Measurements from ENCODE around the gene HCFC2. TPM values are rescaled to one million over a fixed set of nuclear protein-coding genes. Genes with fewer than 3 reads are reported as not detected.

HCFC2 gene
- polyA plus RNA-seq, 3 donors, result 16.7 to 18.1 (median 17.6) TPM

DNA sequence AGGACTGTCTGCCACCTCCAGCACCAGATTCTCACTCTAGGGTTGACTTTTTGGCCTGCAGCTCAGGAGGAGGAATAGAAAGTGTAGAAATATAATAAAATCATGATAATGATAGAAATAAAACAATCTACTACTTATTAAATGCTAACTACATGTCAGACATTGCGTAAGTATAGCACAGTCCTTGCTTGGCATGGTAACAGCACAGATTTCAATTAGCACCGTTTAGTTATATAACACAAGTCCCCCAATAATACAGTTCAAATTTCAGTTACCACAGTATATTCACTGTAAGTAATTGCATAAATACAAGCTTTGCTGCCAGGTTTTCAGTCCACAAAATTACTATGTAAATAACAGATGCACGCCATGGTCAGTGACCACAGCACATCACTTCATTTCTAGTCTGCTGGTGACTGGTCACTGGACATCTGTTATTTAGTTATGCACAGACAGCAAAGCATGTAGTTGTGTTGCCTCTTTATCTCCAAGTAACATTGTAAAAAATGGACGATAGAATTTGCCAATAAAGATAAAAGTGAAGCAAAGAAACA, 7.8 kb upstream of the HCFC2 start:
- no peak for DNase-seq (ENCODE audit: low read depth in 3 of 3, low spot score in 2 of 3)

- DNase-seq (ENCODE audit: low read depth in 3 of 3, low spot score in 2 of 3), result no peak
Observed at GRCh38 chr12:104057771-104058197, 6.5 kb upstream of the HCFC2 start.

DNA sequence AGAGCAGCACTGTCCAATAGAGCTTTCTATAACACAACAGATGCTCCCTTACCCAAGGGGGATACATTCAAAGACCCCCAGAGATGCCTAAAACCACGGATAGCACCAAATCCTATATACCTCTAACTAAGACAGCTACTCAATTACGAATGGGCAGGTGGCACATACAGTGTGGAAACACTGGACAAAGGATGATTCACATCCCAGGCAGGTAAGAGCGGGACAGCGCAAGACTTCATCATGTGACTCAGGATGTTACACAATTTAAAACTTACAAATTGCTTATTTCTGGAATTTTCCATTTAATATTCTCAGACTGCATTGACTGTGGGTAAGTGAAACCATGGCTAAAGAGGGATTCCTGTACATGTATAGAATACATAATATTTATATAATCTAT, 5.5 kb upstream of the HCFC2 start:
- DNase-seq (ENCODE audit: low read depth in 3 of 3, low spot score in 2 of 3), result no peak

- no peak for DNase-seq (ENCODE audit: low read depth in 3 of 3, low spot score in 2 of 3)
Observed at GRCh38 chr12:104059963-104060362, 4.4 kb upstream of the HCFC2 start.

GRCh38 chr12:104060791-104061190, 3.5 kb upstream of the HCFC2 start:
- no peak for DNase-seq (ENCODE audit: low read depth in 3 of 3, low spot score in 2 of 3)

DNA sequence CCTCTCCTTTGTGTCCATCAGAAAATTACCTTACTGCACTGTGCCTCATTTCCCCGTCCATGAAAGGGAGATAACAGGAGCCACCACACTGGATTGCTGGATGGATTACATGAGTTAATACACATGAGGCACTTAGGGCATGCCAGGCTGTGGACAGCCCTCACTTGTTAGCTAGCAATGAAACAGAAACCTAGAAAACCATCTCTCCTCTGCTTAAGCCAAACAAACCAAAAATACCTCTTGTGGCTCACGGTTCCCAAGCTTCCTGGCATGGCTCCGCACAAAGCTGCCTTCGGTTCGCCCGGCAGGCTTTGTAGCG, 660 bp upstream of the HCFC2 start:
- no peak for DNase-seq (ENCODE audit: low read depth in 3 of 3, low spot score in 2 of 3)

DNA sequence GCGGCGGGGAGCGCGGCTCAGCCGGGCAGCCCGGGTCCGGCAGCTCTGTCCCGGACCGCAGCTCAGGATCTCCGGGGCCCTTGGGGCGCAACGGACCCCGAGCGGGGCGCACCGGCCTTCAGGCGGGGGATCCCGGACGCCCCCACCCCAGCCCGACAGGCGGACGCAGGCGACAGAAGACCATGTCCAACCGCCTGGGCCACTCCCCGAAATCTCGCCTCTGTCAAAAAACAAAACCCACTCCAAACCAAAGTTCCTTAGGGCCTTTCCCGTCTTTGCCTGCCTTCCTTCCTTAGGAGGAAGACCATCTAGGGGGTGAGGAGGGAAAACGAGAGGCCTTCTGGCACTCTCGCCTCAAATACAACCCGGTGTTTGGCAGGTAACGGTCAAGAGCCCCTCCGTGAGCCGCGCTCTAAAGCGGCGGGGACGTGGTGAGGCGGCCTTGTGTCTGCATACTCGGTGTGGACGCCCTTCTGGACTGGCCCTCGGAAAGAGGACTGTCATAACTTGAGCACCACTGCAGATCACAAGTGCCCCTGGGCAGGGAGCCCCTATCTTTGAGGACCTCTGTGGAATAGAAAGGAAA, 604 bp downstream of the HCFC2 start:
- no peak for DNase-seq (ENCODE audit: low read depth in 3 of 3, low spot score in 2 of 3)

GRCh38 chr12:104072099-104072498, 7.8 kb downstream of the HCFC2 start:
- no peak for DNase-seq (ENCODE audit: low read depth in 3 of 3, low spot score in 2 of 3)

DNA sequence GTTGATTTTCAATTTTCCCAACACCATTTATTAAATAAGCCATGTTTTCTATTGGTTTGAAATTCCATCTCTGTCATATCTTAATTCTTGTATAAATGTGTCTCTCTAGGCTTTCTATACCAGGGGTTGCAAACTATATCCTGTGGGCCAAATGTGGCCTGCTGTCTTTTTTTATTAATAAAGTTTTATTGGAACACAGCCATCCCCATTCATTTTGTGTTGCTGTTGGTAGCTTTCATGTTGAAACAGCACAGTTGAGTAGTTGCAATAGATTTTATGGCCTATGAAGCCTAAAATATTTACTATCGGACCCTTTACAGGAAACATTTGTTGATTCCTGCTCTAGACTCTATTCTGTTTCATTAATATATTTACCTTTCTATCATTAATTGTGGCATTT, 9.4 kb downstream of the HCFC2 start:
- no peak for DNase-seq (ENCODE audit: low read depth in 3 of 3, low spot score in 2 of 3)

GRCh38 chr12:104079024-104079423, 14.7 kb downstream of the HCFC2 start:
- no peak for DNase-seq (ENCODE audit: low read depth in 3 of 3, low spot score in 2 of 3)

- DNase-seq (ENCODE audit: low read depth in 3 of 3, low spot score in 2 of 3), result no peak
Observed at GRCh38 chr12:104080764-104081163, 16.4 kb downstream of the HCFC2 start.

- no peak for DNase-seq (ENCODE audit: low read depth in 3 of 3, low spot score in 2 of 3)
Observed at GRCh38 chr12:104083769-104084475, 19.6 kb downstream of the HCFC2 start.

DNA sequence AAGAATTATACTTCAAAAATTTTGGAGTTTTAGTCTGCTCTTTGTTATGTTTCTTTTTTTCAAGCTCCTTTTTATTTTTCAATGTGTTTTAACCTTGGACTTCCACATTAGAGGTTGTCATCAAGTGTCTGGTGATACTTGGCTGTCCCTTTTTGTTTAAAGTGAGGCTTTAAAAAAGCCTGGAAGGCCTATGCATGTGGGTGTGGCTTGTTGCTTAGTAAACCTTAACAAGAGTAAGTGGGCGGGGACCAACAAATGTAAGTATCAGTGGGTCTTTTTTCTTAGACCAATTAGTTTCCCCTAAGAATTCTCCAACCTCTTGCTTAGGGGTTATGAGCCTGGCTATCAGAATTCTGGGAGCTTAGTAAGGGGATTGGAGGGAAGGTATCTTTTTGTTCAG, 26.4 kb downstream of the HCFC2 start:
- no peak for DNase-seq (ENCODE audit: low read depth in 3 of 3, low spot score in 2 of 3)

GRCh38 chr12:104091136-104091535, 26.8 kb downstream of the HCFC2 start:
- DNase-seq (ENCODE audit: low read depth in 3 of 3, low spot score in 2 of 3), result no peak

- no peak for DNase-seq (ENCODE audit: low read depth in 3 of 3, low spot score in 2 of 3)
Observed at GRCh38 chr12:104094284-104094683, 30.0 kb downstream of the HCFC2 start.

GRCh38 chr12:104095289-104095688, 31.0 kb downstream of the HCFC2 start:
- no peak for DNase-seq (ENCODE audit: low read depth in 3 of 3, low spot score in 2 of 3)

- no peak for DNase-seq (ENCODE audit: low read depth in 3 of 3, low spot score in 2 of 3)
Observed at GRCh38 chr12:104097954-104098353, 33.6 kb downstream of the HCFC2 start.

- DNase-seq (ENCODE audit: low read depth in 3 of 3, low spot score in 2 of 3), result no peak
Observed at GRCh38 chr12:104105461-104105860, 41.1 kb downstream of the HCFC2 start.

- DNase-seq (ENCODE audit: low read depth in 3 of 3, low spot score in 2 of 3), result no peak
Observed at GRCh38 chr12:104106965-104107364, 42.6 kb downstream of the HCFC2 start.

DNA sequence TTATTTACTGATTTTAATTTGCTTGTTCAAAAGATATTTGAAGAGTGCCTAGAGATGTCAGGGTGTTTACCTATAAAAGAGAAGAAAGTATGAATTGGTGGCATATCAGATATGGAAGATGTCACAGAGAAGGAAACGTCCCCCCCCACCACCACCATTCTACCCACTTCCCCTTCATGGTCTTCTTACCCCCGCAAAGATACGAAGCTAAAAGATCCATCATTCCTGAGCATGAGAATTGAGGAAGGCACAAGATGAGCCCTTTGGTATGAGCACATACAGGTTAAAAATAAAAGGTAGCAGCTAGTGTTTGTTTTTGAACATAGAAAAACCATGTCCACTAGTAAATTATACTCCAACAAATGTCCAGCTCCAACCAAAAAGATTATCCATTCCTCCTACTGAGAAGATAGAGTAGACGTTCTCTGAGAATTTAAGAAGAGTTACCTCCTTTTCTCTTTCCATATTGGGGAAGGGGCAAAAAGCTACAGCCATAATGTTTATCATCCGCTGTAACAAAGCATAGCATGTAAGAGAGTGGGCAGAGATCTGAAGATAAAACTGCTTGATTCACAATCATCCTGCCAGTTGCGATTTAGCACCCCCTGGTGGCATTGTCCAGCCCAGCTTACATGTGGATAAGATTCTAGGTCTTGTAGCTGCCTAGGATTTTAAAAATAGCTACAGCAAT, 44.6 kb downstream of the HCFC2 start:
- peak; percentile 63 to 78 (median 69) for DNase-seq (ENCODE audit: low read depth in 3 of 3, low spot score in 2 of 3)

DNA sequence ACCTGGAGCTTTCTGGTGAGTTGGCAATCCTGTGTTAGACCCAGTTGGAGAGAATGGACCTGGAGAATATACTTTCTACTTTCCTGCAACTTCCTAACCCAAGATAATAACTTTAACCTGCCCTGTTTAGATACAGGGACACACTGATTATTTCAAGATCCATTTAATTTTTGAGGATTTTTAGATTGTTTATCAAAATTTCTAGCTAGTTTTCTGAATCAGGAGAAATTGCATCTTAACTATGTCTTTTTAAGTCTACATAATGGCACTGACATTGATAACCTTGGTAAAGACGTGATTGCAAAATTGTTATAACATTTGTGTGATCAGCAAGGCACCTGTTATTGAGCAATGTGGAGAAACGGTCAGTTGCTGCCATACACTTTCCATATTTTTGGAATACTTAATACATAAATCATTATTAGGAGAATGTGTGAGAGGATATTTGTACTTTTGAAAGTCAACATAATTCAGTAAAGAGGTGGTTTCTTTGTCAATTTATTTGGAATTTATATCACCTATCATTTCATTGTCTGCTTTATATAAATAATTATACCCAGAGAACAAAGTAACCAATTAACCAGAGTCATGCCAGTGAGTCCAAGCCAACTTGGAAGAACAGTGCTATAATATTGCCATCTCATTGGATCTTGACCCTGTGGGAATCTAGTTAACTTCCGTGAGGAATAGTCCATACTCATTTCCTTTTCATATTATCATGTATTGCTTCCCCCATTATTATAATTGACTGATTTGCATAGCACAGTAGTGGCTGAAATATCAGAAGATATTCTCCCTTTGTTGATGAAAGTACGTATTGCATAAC, 45.3 kb downstream of the HCFC2 start:
- no peak for DNase-seq (ENCODE audit: low read depth in 3 of 3, low spot score in 2 of 3)
